Progenitor cell of endocrine pancreas (in vitro differentiated cells): ENCODE results near the gene SRGAP1. TPM values are rescaled to one million over a fixed set of nuclear protein-coding genes. Genes with fewer than 3 reads are reported as not detected.

ENCODE experiments used
- DNase-seq: peaks from one replicate; pipeline ENCODE4 v3.0.0; 2021; ENCODE audit warnings: low spot score; ENCODE audit not compliant: unreplicated experiment
- H3K27ac Mint-ChIP-seq: 2 replicates; pipeline ENCODE4 v1.8.0; 2021; ENCODE audit warnings: mild to moderate bottlenecking, moderate library complexity, mixed read lengths
- H3K27me3 Mint-ChIP-seq: 2 replicates; pipeline ENCODE4 v1.8.0; 2021; ENCODE audit warnings: mixed read lengths
- H3K36me3 Mint-ChIP-seq: 2 replicates; pipeline ENCODE4 v1.8.0; 2022; ENCODE audit warnings: mixed read lengths; ENCODE audit not compliant: insufficient read depth
- H3K4me1 Mint-ChIP-seq: 2 replicates; pipeline ENCODE4 v1.8.0; 2021; ENCODE audit warnings: low read depth, mixed read lengths
- H3K4me3 Mint-ChIP-seq: 2 replicates; pipeline ENCODE4 v1.8.0; 2021; ENCODE audit warnings: low read depth, mild to moderate bottlenecking, moderate library complexity, mixed read lengths
- H3K9me3 Mint-ChIP-seq: 2 replicates; pipeline ENCODE4 v1.8.0; 2021; ENCODE audit warnings: low read depth, mixed read lengths
- CTCF ChIP-seq: fragments of 200-600 bp; sonication (generic); IDR thresholded peaks from one replicate; pipeline ENCODE4 v1.5.0; 2021; ENCODE audit warnings: antibody characterized with exemption, mild to moderate bottlenecking; ENCODE audit not compliant: unreplicated experiment
- total RNA-seq: library from RNA; stranded (reverse); gene quantifications from 2 replicates; pipeline ENCODE4 v1.2.1, GENCODE V29; 2021

SRGAP1 gene
- total RNA-seq, 1 donor from 2014 or later, result 23.1 TPM

GRCh38 chr12:63995512-63995911 is 151.0 kb downstream of the SRGAP1 start:
- Mint-ChIP-seq H3K27me3 (no peaks in the 10 kb centered on the region), H3K27ac (no peak overlapping the region), H3K4me1 (peaks cover 36% of the 10 kb centered on the region), H3K9me3 (no peaks in the 10 kb centered on the region), H3K4me3 (no peak overlapping the region), H3K36me3 (peaks cover 5% of the 10 kb centered on the region)
- DNase-seq, result no peak
- no peak for TF ChIP-seq CTCF

GRCh38 chr12:63996556-63996955 is 152.1 kb downstream of the SRGAP1 start:
- H3K4me1 Mint-ChIP-seq, result peaks cover 29% of the 10 kb centered on the region
- TF ChIP-seq CTCF, result no peak
- no peaks in the 10 kb centered on the region for H3K9me3 Mint-ChIP-seq
- H3K36me3 Mint-ChIP-seq, result peaks cover 2% of the 10 kb centered on the region
- H3K27me3 Mint-ChIP-seq, result no peaks in the 10 kb centered on the region
- H3K4me3 Mint-ChIP-seq, result no peak overlapping the region
- DNase-seq, result no peak
- no peak overlapping the region for H3K27ac Mint-ChIP-seq

GRCh38 chr12:63997198-63997597 is 152.7 kb downstream of the SRGAP1 start:
- no peak for DNase-seq
- no peak for TF ChIP-seq CTCF
- Mint-ChIP-seq H3K4me1 (peaks cover 24% of the 10 kb centered on the region), H3K4me3 (no peak overlapping the region), H3K9me3 (no peaks in the 10 kb centered on the region), H3K27ac (no peak overlapping the region), H3K27me3 (no peaks in the 10 kb centered on the region), H3K36me3 (peaks cover 2% of the 10 kb centered on the region)

GRCh38 chr12:63998584-63998983 is 154.1 kb downstream of the SRGAP1 start:
- H3K4me1 Mint-ChIP-seq, result peaks cover 16% of the 10 kb centered on the region
- H3K9me3 Mint-ChIP-seq, result no peaks in the 10 kb centered on the region
- TF ChIP-seq CTCF, result no peak
- no peak for DNase-seq
- H3K4me3 Mint-ChIP-seq, result no peak overlapping the region
- H3K27me3 Mint-ChIP-seq, result no peaks in the 10 kb centered on the region
- H3K36me3 Mint-ChIP-seq, result peaks cover 6% of the 10 kb centered on the region
- no peak overlapping the region for H3K27ac Mint-ChIP-seq

- no peaks in the 10 kb centered on the region for H3K27me3 Mint-ChIP-seq
- no peak overlapping the region for H3K27ac Mint-ChIP-seq
- DNase-seq, result no peak
- TF ChIP-seq CTCF, result no peak
- no peaks in the 10 kb centered on the region for H3K9me3 Mint-ChIP-seq
- H3K36me3 Mint-ChIP-seq, result peaks cover 6% of the 10 kb centered on the region
- peaks cover 8% of the 10 kb centered on the region for H3K4me1 Mint-ChIP-seq
- H3K4me3 Mint-ChIP-seq, result no peak overlapping the region
Measured at GRCh38 chr12:63999853-64000252, 155.4 kb downstream of the SRGAP1 start.

GRCh38 chr12:64001439-64001838 is 156.9 kb downstream of the SRGAP1 start:
- no peak for DNase-seq
- H3K4me1 Mint-ChIP-seq, result peaks cover 2% of the 10 kb centered on the region
- no peaks in the 10 kb centered on the region for H3K27me3 Mint-ChIP-seq
- no peak overlapping the region for H3K4me3 Mint-ChIP-seq
- H3K27ac Mint-ChIP-seq, result no peak overlapping the region
- peaks cover 3% of the 10 kb centered on the region for H3K9me3 Mint-ChIP-seq
- TF ChIP-seq CTCF, result no peak
- peaks cover 8% of the 10 kb centered on the region for H3K36me3 Mint-ChIP-seq
